Measurements from ENCODE around the gene GNA15.

The GNA15 gene

DNA sequence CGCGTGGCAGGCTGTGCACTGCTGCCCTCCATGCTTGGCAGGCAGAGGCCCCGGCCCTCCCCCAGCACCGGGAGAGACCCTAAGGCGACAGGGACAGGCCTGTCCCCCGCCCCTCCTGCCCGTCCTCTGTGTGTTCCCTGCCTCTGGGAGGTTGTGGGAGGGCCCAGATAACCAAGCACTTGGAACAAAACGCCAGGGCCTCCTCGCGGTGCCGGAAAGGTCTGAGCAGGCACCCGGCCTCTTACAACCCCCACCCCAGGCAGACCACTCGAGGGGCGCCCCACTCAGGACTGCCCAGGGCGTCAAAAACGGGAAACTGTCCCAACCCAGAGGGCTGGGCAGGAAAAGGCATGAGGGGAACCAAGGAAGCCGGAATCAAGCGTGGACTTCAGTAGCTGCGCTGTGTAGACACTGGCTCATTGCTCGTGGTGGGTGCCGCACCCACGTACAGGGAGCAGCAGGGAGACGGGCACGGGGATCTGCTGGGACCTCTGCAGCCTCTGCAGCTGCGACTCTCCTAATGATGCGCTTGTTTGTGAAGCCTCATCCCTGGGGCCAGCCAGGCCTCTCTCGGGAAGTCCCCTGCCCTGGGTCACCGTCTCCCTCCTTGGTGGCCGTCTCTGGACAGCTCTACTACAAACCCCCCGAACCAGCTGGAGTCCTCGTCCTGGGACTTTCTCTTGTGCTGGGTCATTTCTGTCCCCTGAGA, 21.7 kb upstream of the GNA15 start:
- TF ChIP-seq, protein P1, sequence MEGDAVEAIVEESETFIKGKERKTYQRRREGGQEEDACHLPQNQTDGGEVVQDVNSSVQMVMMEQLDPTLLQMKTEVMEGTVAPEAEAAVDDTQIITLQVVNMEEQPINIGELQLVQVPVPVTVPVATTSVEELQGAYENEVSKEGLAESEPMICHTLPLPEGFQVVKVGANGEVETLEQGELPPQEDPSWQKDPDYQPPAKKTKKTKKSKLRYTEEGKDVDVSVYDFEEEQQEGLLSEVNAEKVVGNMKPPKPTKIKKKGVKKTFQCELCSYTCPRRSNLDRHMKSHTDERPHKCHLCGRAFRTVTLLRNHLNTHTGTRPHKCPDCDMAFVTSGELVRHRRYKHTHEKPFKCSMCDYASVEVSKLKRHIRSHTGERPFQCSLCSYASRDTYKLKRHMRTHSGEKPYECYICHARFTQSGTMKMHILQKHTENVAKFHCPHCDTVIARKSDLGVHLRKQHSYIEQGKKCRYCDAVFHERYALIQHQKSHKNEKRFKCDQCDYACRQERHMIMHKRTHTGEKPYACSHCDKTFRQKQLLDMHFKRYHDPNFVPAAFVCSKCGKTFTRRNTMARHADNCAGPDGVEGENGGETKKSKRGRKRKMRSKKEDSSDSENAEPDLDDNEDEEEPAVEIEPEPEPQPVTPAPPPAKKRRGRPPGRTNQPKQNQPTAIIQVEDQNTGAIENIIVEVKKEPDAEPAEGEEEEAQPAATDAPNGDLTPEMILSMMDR (IDR thresholded peaks at IDR 0.05; ENCODE audit: low read depth, low read length) = no peak
- H3K4me3 ChIP-seq (replicated peaks in 1 of 2; ENCODE audit: low read depth in 2 of 2, low read length in 2 of 2) = no peak overlapping the region
- no peak for DNase-seq (ENCODE audit: low read depth in 2 of 2)

DNA sequence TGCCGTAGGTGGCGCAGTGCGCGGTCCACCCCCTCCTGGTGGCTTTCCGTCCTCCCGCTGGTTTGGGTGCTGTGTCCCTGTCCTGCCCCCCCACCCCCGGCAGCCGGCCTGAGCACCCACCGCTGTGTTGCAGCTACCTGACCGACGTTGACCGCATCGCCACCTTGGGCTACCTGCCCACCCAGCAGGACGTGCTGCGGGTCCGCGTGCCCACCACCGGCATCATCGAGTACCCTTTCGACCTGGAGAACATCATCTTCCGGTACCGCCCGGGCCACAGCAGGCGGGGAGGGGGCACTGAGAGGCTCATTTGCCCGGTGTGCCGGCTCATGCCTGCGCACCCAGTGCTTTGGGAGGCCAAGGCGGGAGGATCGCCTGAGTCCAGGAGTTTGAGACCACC, 21.0 kb upstream of the GNA15 start:
- no peak for DNase-seq (ENCODE audit: low read depth in 2 of 2)
- H3K4me3 ChIP-seq (replicated peaks in 1 of 2; ENCODE audit: low read depth in 2 of 2, low read length in 2 of 2) = no peak overlapping the region
- TF ChIP-seq, protein P1 (IDR thresholded peaks at IDR 0.05; ENCODE audit: low read depth, low read length) = no peak

GRCh38 chr19:3115411-3115810, 20.4 kb upstream of the GNA15 start:
- no peak for DNase-seq (ENCODE audit: low read depth in 2 of 2)
- no peak overlapping the region for H3K4me3 ChIP-seq (replicated peaks in 1 of 2; ENCODE audit: low read depth in 2 of 2, low read length in 2 of 2)
- TF ChIP-seq, protein P1 (IDR thresholded peaks at IDR 0.05; ENCODE audit: low read depth, low read length) = no peak

DNA sequence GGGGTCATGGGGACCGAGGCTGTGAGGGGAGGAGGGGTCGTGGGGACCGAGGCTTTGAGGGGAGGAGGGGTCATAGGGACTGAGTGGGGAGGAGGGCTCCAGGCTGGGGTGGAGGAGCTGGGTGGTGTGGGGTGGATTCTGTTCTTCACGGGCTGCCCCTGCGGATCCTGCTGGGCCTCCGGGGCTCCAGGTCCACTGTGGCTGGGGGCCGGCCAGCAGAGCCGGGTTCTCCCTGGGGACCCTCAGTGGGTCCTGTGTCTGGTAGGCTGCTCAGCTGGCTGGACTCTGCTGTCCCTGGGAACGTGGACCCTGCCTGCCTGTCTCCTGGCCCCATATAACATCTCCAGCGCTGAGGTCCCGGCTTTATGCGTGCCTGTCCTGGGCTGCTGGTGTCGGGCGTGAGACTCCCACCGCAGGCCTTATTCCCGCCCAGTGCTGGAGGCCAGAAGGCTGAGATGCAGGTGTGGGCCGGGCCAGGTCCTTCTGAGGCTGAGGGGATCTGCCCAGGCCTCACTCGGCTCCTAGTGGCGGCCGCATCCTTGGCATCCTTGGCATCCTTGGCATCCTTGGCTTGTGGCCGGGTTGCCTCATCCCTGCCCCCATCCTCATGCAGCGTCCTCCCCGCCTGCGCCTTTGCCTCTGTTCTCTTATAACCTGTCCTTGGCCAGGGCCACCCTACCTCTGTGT, 19.8 kb upstream of the GNA15 start:
- TF ChIP-seq, protein P1 (IDR thresholded peaks at IDR 0.05; ENCODE audit: low read depth, low read length) = no peak
- H3K4me3 ChIP-seq (replicated peaks in 1 of 2; ENCODE audit: low read depth in 2 of 2, low read length in 2 of 2) = no peak overlapping the region
- DNase-seq (ENCODE audit: low read depth in 2 of 2) = no peak

DNA sequence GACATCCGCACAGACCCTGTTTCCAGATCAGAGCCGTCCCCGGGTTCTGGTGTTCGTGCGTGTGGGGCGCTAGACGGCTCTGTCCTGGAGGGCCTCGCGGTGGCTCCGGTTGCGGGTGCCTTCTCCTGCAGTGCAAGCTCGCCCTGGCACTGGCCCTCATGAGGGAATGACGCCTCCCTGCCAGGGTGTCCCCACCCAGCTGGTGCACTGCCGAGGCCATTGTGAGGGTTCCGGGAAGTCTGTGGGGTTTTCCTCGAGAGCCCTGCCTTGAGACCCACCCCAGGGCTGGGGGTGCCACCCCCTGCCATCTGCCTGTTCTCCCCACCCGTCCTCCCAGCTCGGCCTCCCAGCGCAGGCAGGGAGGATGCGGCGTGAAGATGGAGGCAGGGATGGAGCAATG, 19.2 kb upstream of the GNA15 start:
- DNase-seq (ENCODE audit: low read depth in 2 of 2) = no peak
- TF ChIP-seq, protein P1 (IDR thresholded peaks at IDR 0.05; ENCODE audit: low read depth, low read length) = no peak
- H3K4me3 ChIP-seq (replicated peaks in 1 of 2; ENCODE audit: low read depth in 2 of 2, low read length in 2 of 2) = no peak overlapping the region

GRCh38 chr19:3117716-3118115, 18.1 kb upstream of the GNA15 start:
- TF ChIP-seq, protein P1 (IDR thresholded peaks at IDR 0.05; ENCODE audit: low read depth, low read length) = no peak

More at GRCh38 chr19:3117716-3118115, 18.1 kb upstream of the GNA15 start:
- no peak for DNase-seq (ENCODE audit: low read depth in 2 of 2)
- no peak overlapping the region for H3K4me3 ChIP-seq (replicated peaks in 1 of 2; ENCODE audit: low read depth in 2 of 2, low read length in 2 of 2)

All from cardiac fibroblast (primary cell).